HEK293 (cell line): ENCODE results near the gene SBF1.

Source experiments
- CTCF ChIA-PET: fragments of 350-600 bp; formaldehyde crosslinking; extraction: SDS; loops from one replicate; lab custom pipeline; 2021; ENCODE audit warnings: antibody characterized with exemption; lab: Yijun Ruan, JAX
- POLR2A ChIA-PET: fragments of 300-600 bp; formaldehyde crosslinking; extraction: SDS; loops from one replicate; lab custom pipeline; 2020; ENCODE audit warnings: antibody characterized with exemption, inconsistent platforms; lab: Yijun Ruan, JAX
- H3K27ac ChIP-seq: fragments of 200-500 bp; sonication (Bioruptor generic); 2 replicates; pipeline ENCODE4 v1.5.1; 2014; ENCODE audit warnings: low read depth, low read length, control low read depth, inconsistent platforms; ENCODE audit errors: extremely low read depth
- H3K36me3 ChIP-seq, 2 experiments: fragments of 200-500 bp in 1 of 2; sonication (Bioruptor generic) in 1 of 2; 1 replicate in 1 of 2; 2 replicates in 1 of 2; pipeline ENCODE4 v1.5.1; 2014 to 2017; ENCODE audit warnings: inconsistent platforms in 2 of 2, low read length in 2 of 2; ENCODE audit not compliant: control insufficient read depth in 2 of 2, insufficient read depth in 1 of 2
- H3K4me1 ChIP-seq: fragments of 200-500 bp; sonication (Bioruptor generic); 2 replicates; pipeline ENCODE4 v1.5.1; 2014; ENCODE audit warnings: mild to moderate bottlenecking, low read length, inconsistent platforms; ENCODE audit not compliant: control insufficient read depth, insufficient read depth
- H3K4me3 ChIP-seq: 2 replicates; pipeline ENCODE4 v1.5.1; 2011; ENCODE audit warnings: low read depth, mild to moderate bottlenecking, control low read depth, low read length, moderate library complexity
- H3K9me3 ChIP-seq: fragments of 200-500 bp; sonication (Bioruptor generic); 2 replicates; pipeline ENCODE4 v1.5.1; 2014; ENCODE audit warnings: low read depth, low read length, inconsistent platforms; ENCODE audit not compliant: control insufficient read depth, insufficient read depth
- KLF8 ChIP-seq: fragments of 450-650 bp; formaldehyde crosslinking; IDR thresholded peaks from 2 replicates; pipeline ENCODE4 v1.5.1; 2016; ENCODE audit warnings: missing biosample characterization, missing genetic modification characterization
- ZBTB17 ChIP-seq: fragments of 450-650 bp; formaldehyde crosslinking; IDR thresholded peaks from 2 replicates; pipeline ENCODE4 v1.5.1; 2016; ENCODE audit warnings: missing biosample characterization, missing genetic modification characterization
- ZFHX2 ChIP-seq: fragments of 450-650 bp; formaldehyde crosslinking; conservative IDR thresholded peaks from 2 replicates; pipeline ENCODE4 v1.5.1; 2016; ENCODE audit warnings: missing biosample characterization, missing genetic modification characterization
- ZFP37 ChIP-seq: fragments of 450-650 bp; formaldehyde crosslinking; IDR thresholded peaks from 2 replicates; pipeline ENCODE4 v1.5.1; 2016; ENCODE audit warnings: missing biosample characterization, missing genetic modification characterization
- ZNF138 ChIP-seq: fragments of 450-650 bp; formaldehyde crosslinking; IDR thresholded peaks from 2 replicates; pipeline ENCODE4 v1.5.1; 2016; ENCODE audit warnings: missing biosample characterization, missing genetic modification characterization, borderline replicate concordance
- ZNF155 ChIP-seq: fragments of 450-650 bp; formaldehyde crosslinking; IDR thresholded peaks from 2 replicates; pipeline ENCODE4 v1.5.1; 2016; ENCODE audit warnings: missing biosample characterization, missing genetic modification characterization
- ZNF350 ChIP-seq: fragments of 450-650 bp; formaldehyde crosslinking; IDR thresholded peaks from 2 replicates; pipeline ENCODE4 v1.5.0; 2017; ENCODE audit warnings: missing biosample characterization, mild to moderate bottlenecking, missing genetic modification characterization
- ZNF501 ChIP-seq: fragments of 450-650 bp; formaldehyde crosslinking; IDR thresholded peaks from 2 replicates; pipeline ENCODE4 v1.5.1; 2016; ENCODE audit warnings: missing biosample characterization, missing genetic modification characterization
- ZNF530 ChIP-seq: fragments of 450-650 bp; formaldehyde crosslinking; IDR thresholded peaks from 2 replicates; pipeline ENCODE4 v1.5.1; 2016; ENCODE audit warnings: low read depth, missing biosample characterization, missing genetic modification characterization
- ZNF558 ChIP-seq: fragments of 450-650 bp; formaldehyde crosslinking; IDR thresholded peaks from 2 replicates; pipeline ENCODE4 v1.5.1; 2016; ENCODE audit warnings: missing biosample characterization, missing genetic modification characterization
- ZNF610 ChIP-seq: fragments of 450-650 bp; formaldehyde crosslinking; IDR thresholded peaks from 2 replicates; pipeline ENCODE4 v1.5.1; 2016; ENCODE audit warnings: missing biosample characterization, missing genetic modification characterization, borderline replicate concordance
- ZNF624 ChIP-seq: fragments of 450-650 bp; formaldehyde crosslinking; IDR thresholded peaks from 2 replicates; pipeline ENCODE4 v1.5.1; 2017; ENCODE audit warnings: missing biosample characterization, missing genetic modification characterization
- ZNF658 ChIP-seq: fragments of 450-650 bp; formaldehyde crosslinking; IDR thresholded peaks from 2 replicates; pipeline ENCODE4; 2016; ENCODE audit warnings: missing biosample characterization, missing genetic modification characterization
- ZNF701 ChIP-seq: fragments of 450-650 bp; formaldehyde crosslinking; IDR thresholded peaks from 2 replicates; pipeline ENCODE4 v1.5.1; 2016; ENCODE audit warnings: missing biosample characterization, missing genetic modification characterization
- ZNF747 ChIP-seq: fragments of 450-650 bp; formaldehyde crosslinking; IDR thresholded peaks from 2 replicates; pipeline ENCODE4 v1.5.1; 2016; ENCODE audit warnings: missing biosample characterization, missing genetic modification characterization
- ZNF76 ChIP-seq: fragments of 450-650 bp; formaldehyde crosslinking; IDR thresholded peaks from 2 replicates; pipeline ENCODE4; 2016; ENCODE audit warnings: low read depth, missing biosample characterization, missing genetic modification characterization, borderline replicate concordance
- ZNF837 ChIP-seq: fragments of 450-650 bp; formaldehyde crosslinking; IDR thresholded peaks from 2 replicates; pipeline ENCODE4 v1.5.1; 2016; ENCODE audit warnings: missing biosample characterization, missing genetic modification characterization
- TF ChIP-seq, protein P1 (sequence below): fragments of 450-650 bp; formaldehyde crosslinking; IDR thresholded peaks from 2 replicates; pipeline ENCODE4 v1.5.1; 2017; ENCODE audit warnings: missing biosample characterization, missing genetic modification characterization
- TF ChIP-seq, protein P2 (sequence below): sonication (generic); formaldehyde crosslinking; IDR thresholded peaks from 2 replicates; pipeline ENCODE4 v1.8.1; 2022; ENCODE audit warnings: mild to moderate bottlenecking, moderate library complexity, missing genetic modification reagents
- TF ChIP-seq, protein P3 (sequence below): fragments of 450-650 bp; formaldehyde crosslinking; IDR thresholded peaks from 2 replicates; pipeline ENCODE4 v1.5.1; 2016; ENCODE audit warnings: missing biosample characterization, missing genetic modification characterization

Gene SBF1

DNA sequence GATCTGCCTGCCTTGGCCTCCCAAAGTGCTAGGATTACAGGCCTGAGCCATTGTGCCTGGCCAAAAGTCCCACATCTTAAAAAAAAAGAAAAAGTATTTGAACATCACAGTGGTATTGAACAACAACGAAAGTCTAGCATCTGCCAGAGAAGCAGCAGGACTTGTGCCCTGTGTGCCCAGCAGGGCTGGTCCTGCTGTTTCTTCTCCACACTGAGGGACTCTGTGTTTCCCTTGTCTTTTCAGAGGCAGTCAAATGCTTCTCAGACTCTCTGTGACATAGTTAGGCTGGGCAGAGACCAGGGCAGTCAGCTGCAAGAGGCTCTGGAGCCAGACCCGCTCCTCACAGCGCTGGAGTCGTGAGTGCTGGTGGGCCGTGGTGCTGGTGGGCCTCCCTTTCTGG lies 56.2 kb downstream of the SBF1 start:
- no peak for TF ChIP-seq ZBTB17 (tag by site-specific recombination)
- TF ChIP-seq, protein P1, sequence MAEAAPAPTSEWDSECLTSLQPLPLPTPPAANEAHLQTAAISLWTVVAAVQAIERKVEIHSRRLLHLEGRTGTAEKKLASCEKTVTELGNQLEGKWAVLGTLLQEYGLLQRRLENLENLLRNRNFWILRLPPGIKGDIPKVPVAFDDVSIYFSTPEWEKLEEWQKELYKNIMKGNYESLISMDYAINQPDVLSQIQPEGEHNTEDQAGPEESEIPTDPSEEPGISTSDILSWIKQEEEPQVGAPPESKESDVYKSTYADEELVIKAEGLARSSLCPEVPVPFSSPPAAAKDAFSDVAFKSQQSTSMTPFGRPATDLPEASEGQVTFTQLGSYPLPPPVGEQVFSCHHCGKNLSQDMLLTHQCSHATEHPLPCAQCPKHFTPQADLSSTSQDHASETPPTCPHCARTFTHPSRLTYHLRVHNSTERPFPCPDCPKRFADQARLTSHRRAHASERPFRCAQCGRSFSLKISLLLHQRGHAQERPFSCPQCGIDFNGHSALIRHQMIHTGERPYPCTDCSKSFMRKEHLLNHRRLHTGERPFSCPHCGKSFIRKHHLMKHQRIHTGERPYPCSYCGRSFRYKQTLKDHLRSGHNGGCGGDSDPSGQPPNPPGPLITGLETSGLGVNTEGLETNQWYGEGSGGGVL (tag by site-specific recombination): no peak
- TF ChIP-seq ZNF624 (tag by site-specific recombination): no peak
- no peak for TF ChIP-seq ZNF138 (tag by site-specific recombination)
- TF ChIP-seq ZNF558: no peak
- no peak for TF ChIP-seq ZFP37 (tag by site-specific recombination)
- TF ChIP-seq, protein P2, sequence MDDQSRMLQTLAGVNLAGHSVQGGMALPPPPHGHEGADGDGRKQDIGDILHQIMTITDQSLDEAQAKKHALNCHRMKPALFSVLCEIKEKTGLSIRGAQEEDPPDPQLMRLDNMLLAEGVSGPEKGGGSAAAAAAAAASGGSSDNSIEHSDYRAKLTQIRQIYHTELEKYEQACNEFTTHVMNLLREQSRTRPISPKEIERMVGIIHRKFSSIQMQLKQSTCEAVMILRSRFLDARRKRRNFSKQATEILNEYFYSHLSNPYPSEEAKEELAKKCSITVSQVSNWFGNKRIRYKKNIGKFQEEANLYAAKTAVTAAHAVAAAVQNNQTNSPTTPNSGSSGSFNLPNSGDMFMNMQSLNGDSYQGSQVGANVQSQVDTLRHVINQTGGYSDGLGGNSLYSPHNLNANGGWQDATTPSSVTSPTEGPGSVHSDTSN (CRISPR knock-in tag): no peak
- no peak for TF ChIP-seq ZNF350 (tag by site-specific recombination)
- TF ChIP-seq KLF8 (tag by site-specific recombination): no peak
- TF ChIP-seq ZFHX2 (tag by site-specific recombination): no peak
- TF ChIP-seq ZNF501 (tag by site-specific recombination): no peak
- no peak for TF ChIP-seq ZNF155 (tag by site-specific recombination)
- no peak for TF ChIP-seq ZNF701 (tag by site-specific recombination)
- no peak for TF ChIP-seq ZNF658
- TF ChIP-seq ZNF530: no peak
- no peak for TF ChIP-seq ZNF837
- no peak for TF ChIP-seq ZNF747 (tag by site-specific recombination)
- TF ChIP-seq, protein P3, sequence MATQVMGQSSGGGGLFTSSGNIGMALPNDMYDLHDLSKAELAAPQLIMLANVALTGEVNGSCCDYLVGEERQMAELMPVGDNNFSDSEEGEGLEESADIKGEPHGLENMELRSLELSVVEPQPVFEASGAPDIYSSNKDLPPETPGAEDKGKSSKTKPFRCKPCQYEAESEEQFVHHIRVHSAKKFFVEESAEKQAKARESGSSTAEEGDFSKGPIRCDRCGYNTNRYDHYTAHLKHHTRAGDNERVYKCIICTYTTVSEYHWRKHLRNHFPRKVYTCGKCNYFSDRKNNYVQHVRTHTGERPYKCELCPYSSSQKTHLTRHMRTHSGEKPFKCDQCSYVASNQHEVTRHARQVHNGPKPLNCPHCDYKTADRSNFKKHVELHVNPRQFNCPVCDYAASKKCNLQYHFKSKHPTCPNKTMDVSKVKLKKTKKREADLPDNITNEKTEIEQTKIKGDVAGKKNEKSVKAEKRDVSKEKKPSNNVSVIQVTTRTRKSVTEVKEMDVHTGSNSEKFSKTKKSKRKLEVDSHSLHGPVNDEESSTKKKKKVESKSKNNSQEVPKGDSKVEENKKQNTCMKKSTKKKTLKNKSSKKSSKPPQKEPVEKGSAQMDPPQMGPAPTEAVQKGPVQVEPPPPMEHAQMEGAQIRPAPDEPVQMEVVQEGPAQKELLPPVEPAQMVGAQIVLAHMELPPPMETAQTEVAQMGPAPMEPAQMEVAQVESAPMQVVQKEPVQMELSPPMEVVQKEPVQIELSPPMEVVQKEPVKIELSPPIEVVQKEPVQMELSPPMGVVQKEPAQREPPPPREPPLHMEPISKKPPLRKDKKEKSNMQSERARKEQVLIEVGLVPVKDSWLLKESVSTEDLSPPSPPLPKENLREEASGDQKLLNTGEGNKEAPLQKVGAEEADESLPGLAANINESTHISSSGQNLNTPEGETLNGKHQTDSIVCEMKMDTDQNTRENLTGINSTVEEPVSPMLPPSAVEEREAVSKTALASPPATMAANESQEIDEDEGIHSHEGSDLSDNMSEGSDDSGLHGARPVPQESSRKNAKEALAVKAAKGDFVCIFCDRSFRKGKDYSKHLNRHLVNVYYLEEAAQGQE (tag by site-specific recombination): no peak
- TF ChIP-seq ZNF610 (tag by site-specific recombination): no peak
- no peak for TF ChIP-seq ZNF76 (tag by site-specific recombination)
- H3K27ac ChIP-seq: no peak overlapping the region
- CTCF ChIA-PET: interaction anchor here (0.6 kb wide), 1 partner anchor 30 kb away, joined by 3 read pairs; no protein-coding TSS in a partner anchor
- POLR2A ChIA-PET: no interaction called here
- H3K36me3 ChIP-seq: peaks cover 38 to 97% of the 10 kb centered on the region in 2 experiments
- H3K4me1 ChIP-seq: no peaks in the 10 kb centered on the region
- no peak overlapping the region for H3K4me3 ChIP-seq
- no peaks in the 10 kb centered on the region for H3K9me3 ChIP-seq
